HepG2 (cell line): ENCODE data around the gene GARS1. TPM values are rescaled to one million over a fixed set of nuclear protein-coding genes. Genes with fewer than 3 reads are reported as not detected.

Experiments used
- AKAP8 ChIP-seq: sonication (generic); formaldehyde crosslinking; IDR thresholded peaks from 2 replicates; pipeline ENCODE4 v1.5.1; 2020; ENCODE audit warnings: mild to moderate bottlenecking, missing genetic modification reagents
- ELF3 ChIP-seq: IDR thresholded peaks from 2 replicates; pipeline ENCODE4 v1.6.1; 2016; ENCODE audit warnings: missing genetic modification reagents, missing compliant biosample characterization
- EZH2 ChIP-seq: conservative IDR thresholded peaks from 2 replicates; pipeline ENCODE4 v1.6.1; 2012; ENCODE audit warnings: mild to moderate bottlenecking, low read depth, low read length, moderate library complexity
- FOXK1 ChIP-seq: sonication (generic); formaldehyde crosslinking; IDR thresholded peaks from 2 replicates; pipeline ENCODE4 v1.4.0; 2020; ENCODE audit warnings: low read depth, missing genetic modification reagents, borderline replicate concordance
- IRF2 ChIP-seq: IDR thresholded peaks from 2 replicates; pipeline ENCODE4 v1.6.1; 2018; ENCODE audit warnings: missing genetic modification reagents, missing compliant biosample characterization
- KLF16 ChIP-seq, 2 experiments: sonication (generic) in 1 of 2; formaldehyde crosslinking in 1 of 2; IDR thresholded peaks; 2 replicates each; pipeline versions ENCODE4 v1.6.1 to v1.8.0; 2016 to 2023; ENCODE audit warnings: missing genetic modification reagents in 2 of 2, missing compliant biosample characterization in 1 of 2
- MED1 ChIP-seq: sonication (generic); formaldehyde crosslinking; IDR thresholded peaks from 2 replicates; pipeline ENCODE4 v1.4.0; 2020; ENCODE audit warnings: missing genetic modification reagents
- MIXL1 ChIP-seq: IDR thresholded peaks from 2 replicates; pipeline ENCODE4 v1.6.1; 2016
- RXRA ChIP-seq: sonication (generic); formaldehyde crosslinking; IDR thresholded peaks from 2 replicates; pipeline ENCODE4 v1.5.1; 2020; ENCODE audit warnings: missing genetic modification reagents
- SNAI1 ChIP-seq: sonication (generic); formaldehyde crosslinking; IDR thresholded peaks from 2 replicates; pipeline ENCODE4 v1.5.0; 2020; ENCODE audit warnings: mild to moderate bottlenecking, missing genetic modification reagents, borderline replicate concordance
- TARDBP ChIP-seq: sonication (generic); formaldehyde crosslinking; IDR thresholded peaks from 2 replicates; pipeline ENCODE4 v1.8.0; 2022; ENCODE audit warnings: mild to moderate bottlenecking, missing genetic modification reagents
- TEAD3 ChIP-seq: optimal IDR thresholded peaks from 2 replicates; pipeline ENCODE3; 2016; ENCODE audit warnings: borderline replicate concordance
- ZFAT ChIP-seq: sonication (generic); formaldehyde crosslinking; conservative IDR thresholded peaks from 2 replicates; pipeline ENCODE4 v1.8.1; 2023; ENCODE audit warnings: missing genetic modification reagents, inconsistent platforms
- ZNF530 ChIP-seq: sonication (generic); formaldehyde crosslinking; IDR thresholded peaks from 2 replicates; pipeline ENCODE4 v1.5.0; 2020; ENCODE audit warnings: low read depth, mild to moderate bottlenecking, missing genetic modification reagents
- ZZZ3 ChIP-seq: sonication (generic); formaldehyde crosslinking; IDR thresholded peaks from 2 replicates; pipeline ENCODE4 v1.4.0; 2020; ENCODE audit warnings: missing genetic modification reagents, mild to moderate bottlenecking, borderline replicate concordance
- polyA plus RNA-seq, 8 experiments: library from polyadenylated mRNA; depleted of rRNA in 3 of 8; stranded (reverse) in 7 of 8; unstranded in 1 of 8; fragments of >200 nt; fragmentation: Illumina TruSeq in 4 of 8; extraction: Trizol in 4 of 8; gene quantifications; 2 replicates each; pipeline versions ENCODE4 v1.2.1 to v1.2.3, GENCODE V29; 2011 to 2016; ENCODE audit warnings: low read depth in 4 of 8, missing spikeins in 1 of 8, mixed read lengths in 1 of 8; ENCODE audit not compliant: insufficient read depth in 1 of 8
- total RNA-seq, 5 experiments: library from RNA; depleted of rRNA; stranded (reverse); fragments of >200 nt; fragmentation: Illumina TruSeq; extraction: Trizol; gene quantifications; 2 replicates each; pipeline ENCODE4 v1.2.3, GENCODE V29; 2016; ENCODE audit warnings: low read depth in 1 of 5
- TF ChIP-seq, protein P1 (sequence below): sonication (generic); formaldehyde crosslinking; IDR thresholded peaks from 2 replicates; pipeline ENCODE4 v1.5.0; 2020; ENCODE audit warnings: mild to moderate bottlenecking, missing genetic modification reagents
- TF ChIP-seq, protein P2 (sequence below): sonication (generic); formaldehyde crosslinking; IDR thresholded peaks from 2 replicates; pipeline ENCODE4 v1.4.0; 2020; ENCODE audit warnings: mild to moderate bottlenecking, missing genetic modification reagents
- TF ChIP-seq, protein P3 (sequence below): sonication (generic); formaldehyde crosslinking; IDR thresholded peaks from 2 replicates; pipeline ENCODE4 v1.4.0; 2020; ENCODE audit warnings: missing genetic modification reagents
- TF ChIP-seq, protein P4 (sequence below): sonication (generic); formaldehyde crosslinking; IDR thresholded peaks from 2 replicates; pipeline ENCODE4 v1.5.1; 2020; ENCODE audit warnings: mild to moderate bottlenecking, missing genetic modification reagents, moderate library complexity

Gene GARS1
- total and polyA plus RNA-seq, 2 of the 13 experiments (the other 11 are each of a cell fraction or from before 2014, with no cell fraction given): 140 to 460 TPM

DNA sequence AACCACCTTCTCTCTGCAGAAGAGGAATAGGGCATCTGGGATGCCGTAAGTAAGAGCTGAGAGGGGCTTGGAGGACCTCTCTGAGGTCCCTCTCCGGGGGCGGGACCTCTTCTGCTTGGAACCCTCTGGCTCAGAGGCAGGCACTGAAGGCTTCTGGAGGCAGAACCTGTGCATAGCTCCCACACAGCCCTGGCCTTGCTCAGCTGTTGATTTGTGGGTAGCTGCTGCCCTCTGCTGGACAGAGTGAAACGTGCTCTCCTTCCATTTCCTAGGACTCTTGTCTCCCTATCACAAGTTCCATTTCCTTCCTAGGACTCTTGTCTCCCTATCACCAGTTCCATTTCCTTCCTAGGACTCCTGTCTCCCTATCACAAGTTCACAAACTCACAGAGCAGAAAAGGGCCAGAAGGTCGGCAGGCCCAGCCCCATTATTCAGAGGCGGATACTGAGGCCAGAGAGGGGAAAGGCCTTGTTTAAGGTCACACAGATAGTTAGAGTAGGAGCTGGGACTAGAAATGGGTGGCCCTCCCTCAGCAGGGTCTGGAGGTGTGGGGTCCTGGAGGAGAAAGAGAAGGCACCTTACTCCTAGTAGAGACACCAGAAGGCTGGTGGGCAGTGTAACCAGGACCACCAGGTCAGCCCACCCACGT lies 30.3 kb upstream of the GARS1 start (continued):
- TF ChIP-seq, protein P1, sequence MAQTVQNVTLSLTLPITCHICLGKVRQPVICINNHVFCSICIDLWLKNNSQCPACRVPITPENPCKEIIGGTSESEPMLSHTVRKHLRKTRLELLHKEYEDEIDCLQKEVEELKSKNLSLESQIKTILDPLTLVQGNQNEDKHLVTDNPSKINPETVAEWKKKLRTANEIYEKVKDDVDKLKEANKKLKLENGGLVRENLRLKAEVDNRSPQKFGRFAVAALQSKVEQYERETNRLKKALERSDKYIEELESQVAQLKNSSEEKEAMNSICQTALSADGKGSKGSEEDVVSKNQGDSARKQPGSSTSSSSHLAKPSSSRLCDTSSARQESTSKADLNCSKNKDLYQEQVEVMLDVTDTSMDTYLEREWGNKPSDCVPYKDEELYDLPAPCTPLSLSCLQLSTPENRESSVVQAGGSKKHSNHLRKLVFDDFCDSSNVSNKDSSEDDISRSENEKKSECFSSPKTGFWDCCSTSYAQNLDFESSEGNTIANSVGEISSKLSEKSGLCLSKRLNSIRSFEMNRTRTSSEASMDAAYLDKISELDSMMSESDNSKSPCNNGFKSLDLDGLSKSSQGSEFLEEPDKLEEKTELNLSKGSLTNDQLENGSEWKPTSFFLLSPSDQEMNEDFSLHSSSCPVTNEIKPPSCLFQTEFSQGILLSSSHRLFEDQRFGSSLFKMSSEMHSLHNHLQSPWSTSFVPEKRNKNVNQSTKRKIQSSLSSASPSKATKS (CRISPR knock-in tag): no peak
- 0 out of 2 replicates have a peak, but pooled peaks have one; percentile 29 for TF ChIP-seq MED1 (CRISPR knock-in tag)
- 0 out of 2 replicates have a peak, but pooled peaks have one; percentile 51 for TF ChIP-seq IRF2
- no peak for TF ChIP-seq ZNF530 (CRISPR knock-in tag)
- TF ChIP-seq ZFAT: no peak
- TF ChIP-seq ZZZ3 (CRISPR knock-in tag): no peak
- TF ChIP-seq FOXK1 (CRISPR knock-in tag): no peak
- no peak for TF ChIP-seq EZH2
- TF ChIP-seq, protein P2, sequence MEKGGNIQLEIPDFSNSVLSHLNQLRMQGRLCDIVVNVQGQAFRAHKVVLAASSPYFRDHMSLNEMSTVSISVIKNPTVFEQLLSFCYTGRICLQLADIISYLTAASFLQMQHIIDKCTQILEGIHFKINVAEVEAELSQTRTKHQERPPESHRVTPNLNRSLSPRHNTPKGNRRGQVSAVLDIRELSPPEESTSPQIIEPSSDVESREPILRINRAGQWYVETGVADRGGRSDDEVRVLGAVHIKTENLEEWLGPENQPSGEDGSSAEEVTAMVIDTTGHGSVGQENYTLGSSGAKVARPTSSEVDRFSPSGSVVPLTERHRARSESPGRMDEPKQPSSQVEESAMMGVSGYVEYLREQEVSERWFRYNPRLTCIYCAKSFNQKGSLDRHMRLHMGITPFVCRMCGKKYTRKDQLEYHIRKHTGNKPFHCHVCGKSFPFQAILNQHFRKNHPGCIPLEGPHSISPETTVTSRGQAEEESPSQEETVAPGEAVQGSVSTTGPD (CRISPR knock-in tag): no peak
- no peak for TF ChIP-seq SNAI1 (CRISPR knock-in tag)
- peak; percentile 42; the same call in 1 of the 2 replicates for TF ChIP-seq ELF3 (CRISPR knock-in tag)
- TF ChIP-seq RXRA (CRISPR knock-in tag): peak; percentile 29; the same call in 1 of the 2 replicates
- TF ChIP-seq, protein P3, sequence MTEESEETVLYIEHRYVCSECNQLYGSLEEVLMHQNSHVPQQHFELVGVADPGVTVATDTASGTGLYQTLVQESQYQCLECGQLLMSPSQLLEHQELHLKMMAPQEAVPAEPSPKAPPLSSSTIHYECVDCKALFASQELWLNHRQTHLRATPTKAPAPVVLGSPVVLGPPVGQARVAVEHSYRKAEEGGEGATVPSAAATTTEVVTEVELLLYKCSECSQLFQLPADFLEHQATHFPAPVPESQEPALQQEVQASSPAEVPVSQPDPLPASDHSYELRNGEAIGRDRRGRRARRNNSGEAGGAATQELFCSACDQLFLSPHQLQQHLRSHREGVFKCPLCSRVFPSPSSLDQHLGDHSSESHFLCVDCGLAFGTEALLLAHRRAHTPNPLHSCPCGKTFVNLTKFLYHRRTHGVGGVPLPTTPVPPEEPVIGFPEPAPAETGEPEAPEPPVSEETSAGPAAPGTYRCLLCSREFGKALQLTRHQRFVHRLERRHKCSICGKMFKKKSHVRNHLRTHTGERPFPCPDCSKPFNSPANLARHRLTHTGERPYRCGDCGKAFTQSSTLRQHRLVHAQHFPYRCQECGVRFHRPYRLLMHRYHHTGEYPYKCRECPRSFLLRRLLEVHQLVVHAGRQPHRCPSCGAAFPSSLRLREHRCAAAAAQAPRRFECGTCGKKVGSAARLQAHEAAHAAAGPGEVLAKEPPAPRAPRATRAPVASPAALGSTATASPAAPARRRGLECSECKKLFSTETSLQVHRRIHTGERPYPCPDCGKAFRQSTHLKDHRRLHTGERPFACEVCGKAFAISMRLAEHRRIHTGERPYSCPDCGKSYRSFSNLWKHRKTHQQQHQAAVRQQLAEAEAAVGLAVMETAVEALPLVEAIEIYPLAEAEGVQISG (CRISPR knock-in tag): no peak
- TF ChIP-seq, protein P4, sequence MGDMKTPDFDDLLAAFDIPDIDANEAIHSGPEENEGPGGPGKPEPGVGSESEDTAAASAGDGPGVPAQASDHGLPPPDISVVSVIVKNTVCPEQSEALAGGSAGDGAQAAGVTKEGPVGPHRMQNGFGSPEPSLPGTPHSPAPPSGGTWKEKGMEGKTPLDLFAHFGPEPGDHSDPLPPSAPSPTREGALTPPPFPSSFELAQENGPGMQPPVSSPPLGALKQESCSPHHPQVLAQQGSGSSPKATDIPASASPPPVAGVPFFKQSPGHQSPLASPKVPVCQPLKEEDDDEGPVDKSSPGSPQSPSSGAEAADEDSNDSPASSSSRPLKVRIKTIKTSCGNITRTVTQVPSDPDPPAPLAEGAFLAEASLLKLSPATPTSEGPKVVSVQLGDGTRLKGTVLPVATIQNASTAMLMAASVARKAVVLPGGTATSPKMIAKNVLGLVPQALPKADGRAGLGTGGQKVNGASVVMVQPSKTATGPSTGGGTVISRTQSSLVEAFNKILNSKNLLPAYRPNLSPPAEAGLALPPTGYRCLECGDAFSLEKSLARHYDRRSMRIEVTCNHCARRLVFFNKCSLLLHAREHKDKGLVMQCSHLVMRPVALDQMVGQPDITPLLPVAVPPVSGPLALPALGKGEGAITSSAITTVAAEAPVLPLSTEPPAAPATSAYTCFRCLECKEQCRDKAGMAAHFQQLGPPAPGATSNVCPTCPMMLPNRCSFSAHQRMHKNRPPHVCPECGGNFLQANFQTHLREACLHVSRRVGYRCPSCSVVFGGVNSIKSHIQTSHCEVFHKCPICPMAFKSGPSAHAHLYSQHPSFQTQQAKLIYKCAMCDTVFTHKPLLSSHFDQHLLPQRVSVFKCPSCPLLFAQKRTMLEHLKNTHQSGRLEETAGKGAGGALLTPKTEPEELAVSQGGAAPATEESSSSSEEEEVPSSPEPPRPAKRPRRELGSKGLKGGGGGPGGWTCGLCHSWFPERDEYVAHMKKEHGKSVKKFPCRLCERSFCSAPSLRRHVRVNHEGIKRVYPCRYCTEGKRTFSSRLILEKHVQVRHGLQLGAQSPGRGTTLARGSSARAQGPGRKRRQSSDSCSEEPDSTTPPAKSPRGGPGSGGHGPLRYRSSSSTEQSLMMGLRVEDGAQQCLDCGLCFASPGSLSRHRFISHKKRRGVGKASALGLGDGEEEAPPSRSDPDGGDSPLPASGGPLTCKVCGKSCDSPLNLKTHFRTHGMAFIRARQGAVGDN: 0 out of 2 replicates have a peak, but pooled peaks have one; percentile 17
- peak; percentile 34 for TF ChIP-seq TEAD3 (CRISPR knock-in tag)
- 0 out of 4 replicates have a peak, but pooled peaks of 1 of the 2 experiments have one; percentile 36 for TF ChIP-seq KLF16 (CRISPR knock-in tag; IDR thresholded peaks at IDR 0.05)
- no peak for TF ChIP-seq TARDBP (CRISPR knock-in tag)
- TF ChIP-seq AKAP8: no peak
- TF ChIP-seq MIXL1: 0 out of 2 replicates have a peak, but pooled peaks have one; percentile 38
